Activated T-cell treated with anti-CD3 and anti-CD28 coated beads, Interleukin-2, amount 50 U/mL, for 4 hours (primary cell): Measurements from ENCODE around the gene UNC79. TPM values are rescaled to one million over a fixed set of nuclear protein-coding genes. Genes with fewer than 3 reads are reported as not detected.
"Not testable (repeated sequence)": the region's sequence is repeated elsewhere in the genome, so short reads cannot be mapped to it uniquely, and the experiment has no call there.

ENCODE experiments used
- ATAC-seq, 2 donors: fragments of 200-7000 bp; cut with Tn5 transposase; one replicate each; pipeline ENCODE4 v1.10.0; 2021
- DNase-seq: peaks from one replicate; pipeline ENCODE4 v3.0.0-alpha.2; 2020
- H3K27me3 Mint-ChIP-seq: one replicate; pipeline ENCODE4 v1.8.0; 2021; ENCODE audit warnings: low read depth, mixed read lengths
- H3K36me3 Mint-ChIP-seq: one replicate; pipeline ENCODE4 v1.8.0; 2022; ENCODE audit warnings: mixed read lengths; ENCODE audit not compliant: insufficient read depth
- H3K4me1 Mint-ChIP-seq: one replicate; pipeline ENCODE4 v1.8.0; 2021; ENCODE audit warnings: low read depth, mixed read lengths
- H3K4me3 Mint-ChIP-seq: one replicate; pipeline ENCODE4 v1.8.0; 2021; ENCODE audit warnings: mild to moderate bottlenecking, moderate library complexity, mixed read lengths
- H3K9me3 Mint-ChIP-seq: one replicate; pipeline ENCODE4 v1.8.0; 2021; ENCODE audit warnings: mixed read lengths
- total RNA-seq, 3 donors: library from RNA; stranded (reverse); gene quantifications; one replicate each; pipeline ENCODE4 v1.2.1, GENCODE V29; 2021

UNC79 gene
- total RNA-seq, 3 donors from 2014 or later: not detected

DNA sequence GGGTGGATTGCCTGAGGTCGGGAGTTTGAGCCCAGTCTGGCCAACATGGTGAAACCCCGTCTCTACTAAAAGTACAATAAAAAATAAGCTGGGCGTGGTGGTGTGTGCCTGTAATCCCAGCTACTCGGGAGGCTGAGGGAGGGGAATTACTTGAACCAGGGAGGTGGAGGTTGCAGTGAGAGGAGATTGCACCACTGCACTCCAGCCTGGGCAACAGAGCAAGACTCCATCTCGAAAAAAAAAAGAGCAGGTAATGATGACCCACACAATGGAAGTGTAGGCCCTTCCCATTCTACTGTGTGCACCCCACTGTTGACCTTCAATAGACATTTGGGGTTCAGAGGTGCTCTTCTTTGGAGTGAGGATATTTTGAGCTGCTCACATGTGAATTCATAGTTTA is 94.5 kb downstream of the UNC79 start:
- H3K36me3 Mint-ChIP-seq, H3K4me1 Mint-ChIP-seq: not testable (repeated sequence)

DNA sequence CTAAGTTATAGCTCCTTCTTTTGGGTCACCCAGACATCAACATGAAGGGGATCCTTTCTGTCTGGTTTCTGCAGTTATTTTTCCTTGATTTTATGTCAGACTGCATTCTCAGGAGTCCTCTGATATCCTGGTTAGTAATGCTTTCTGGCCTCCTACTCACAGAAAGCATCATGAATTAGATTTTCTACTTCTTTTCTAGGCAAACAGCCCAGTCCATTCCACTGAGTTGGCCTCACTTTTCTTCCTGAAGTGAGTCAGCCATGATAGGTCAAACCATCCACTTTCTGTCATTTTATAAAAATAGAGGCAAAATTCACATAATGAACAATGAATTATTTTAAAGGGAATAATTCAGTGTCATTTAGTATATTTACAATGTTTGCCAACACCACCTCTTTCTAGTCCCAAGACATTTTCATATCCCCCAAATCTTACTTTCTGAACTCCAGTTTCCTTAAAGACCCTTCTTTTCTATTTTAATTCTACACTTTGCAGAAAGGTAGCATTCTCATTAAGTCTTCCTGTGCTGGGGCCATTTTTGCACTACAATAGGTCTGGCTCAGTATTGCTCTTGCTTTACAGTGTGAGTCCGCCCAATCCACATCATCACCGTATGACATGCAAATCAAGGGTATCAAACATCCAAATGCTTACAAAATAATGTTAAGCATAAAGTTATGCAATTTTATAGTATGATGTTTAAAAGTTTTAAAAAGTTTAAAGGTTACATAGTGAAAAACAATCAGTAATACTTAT is 95.1 kb downstream of the UNC79 start:
- Mint-ChIP-seq H3K27me3 (peaks cover 18% of the 10 kb centered on the region), H3K4me1 (no peaks in the 10 kb centered on the region), H3K9me3 (peaks cover 19% of the 10 kb centered on the region), H3K36me3 (no peaks in the 10 kb centered on the region), H3K4me3 (no peak overlapping the region)
- no peak for DNase-seq
- ATAC-seq: no peak

More for the DNA sequence above, 94.5 kb downstream of the UNC79 start:
- H3K27me3 Mint-ChIP-seq: peaks cover 16% of the 10 kb centered on the region
- H3K9me3 Mint-ChIP-seq: peaks cover 25% of the 10 kb centered on the region
- not testable (repeated sequence) for DNase-seq, H3K4me3 Mint-ChIP-seq, ATAC-seq

DNA sequence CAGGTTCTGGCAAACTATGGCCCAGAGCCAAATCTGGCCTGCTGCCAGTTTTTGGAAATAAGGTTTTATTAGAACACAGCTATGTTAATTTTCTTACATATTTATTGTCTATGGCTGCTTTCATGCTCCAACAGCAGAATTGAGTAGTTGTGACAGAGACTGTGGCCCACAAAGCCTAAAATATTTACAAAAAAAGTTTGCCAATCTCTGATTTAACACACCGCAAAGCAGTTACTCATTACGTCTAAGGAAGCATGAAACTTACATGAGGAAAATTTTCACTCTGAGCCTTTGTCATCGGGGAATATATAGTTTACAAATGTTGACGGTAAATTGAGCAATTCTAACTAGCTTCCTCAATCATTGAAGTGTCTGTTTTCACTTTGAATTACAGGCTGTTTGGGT is 96.5 kb downstream of the UNC79 start:
- no peak overlapping the region for H3K4me3 Mint-ChIP-seq
- no peaks in the 10 kb centered on the region for H3K36me3 Mint-ChIP-seq
- ATAC-seq: no peak
- H3K27me3 Mint-ChIP-seq: peaks cover 18% of the 10 kb centered on the region
- no peaks in the 10 kb centered on the region for H3K4me1 Mint-ChIP-seq
- no peak for DNase-seq
- H3K9me3 Mint-ChIP-seq: peaks cover 5% of the 10 kb centered on the region

DNA sequence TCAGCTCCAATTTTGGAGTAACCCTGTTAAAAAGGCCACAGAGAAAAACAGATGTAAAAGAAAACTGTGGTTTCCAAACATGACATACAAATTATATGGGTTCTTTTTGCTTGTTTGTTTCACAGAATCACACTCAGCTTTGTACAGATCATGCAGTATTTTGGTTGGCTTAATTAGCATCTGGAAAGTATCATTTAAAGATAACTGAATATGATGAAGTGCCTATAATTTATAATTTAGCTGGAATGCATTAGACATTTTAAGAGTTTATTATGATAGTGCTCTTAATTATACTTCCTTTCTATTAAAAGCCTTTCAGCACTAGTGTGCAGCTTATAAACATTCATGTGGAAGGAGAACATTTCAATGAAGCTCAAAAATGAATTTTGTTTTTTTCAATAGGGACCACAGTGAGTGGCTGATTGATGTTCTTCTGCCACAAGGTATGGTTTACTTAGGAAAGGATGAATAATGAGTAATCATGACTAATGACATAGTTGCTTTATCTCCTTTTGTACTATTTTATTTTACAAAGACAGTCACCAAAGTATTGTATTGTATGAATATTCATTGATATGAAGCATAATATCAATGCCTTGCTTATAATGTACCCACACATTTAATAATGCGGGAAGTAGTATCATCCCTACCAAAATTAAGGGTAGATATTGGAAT is 98.3 kb downstream of the UNC79 start:
- H3K4me3 Mint-ChIP-seq: no peak overlapping the region
- H3K4me1 Mint-ChIP-seq: no peaks in the 10 kb centered on the region
- no peaks in the 10 kb centered on the region for H3K36me3 Mint-ChIP-seq
- no peak for DNase-seq
- H3K27me3 Mint-ChIP-seq: peaks cover 18% of the 10 kb centered on the region
- no peak for ATAC-seq
- H3K9me3 Mint-ChIP-seq: no peaks in the 10 kb centered on the region

DNA sequence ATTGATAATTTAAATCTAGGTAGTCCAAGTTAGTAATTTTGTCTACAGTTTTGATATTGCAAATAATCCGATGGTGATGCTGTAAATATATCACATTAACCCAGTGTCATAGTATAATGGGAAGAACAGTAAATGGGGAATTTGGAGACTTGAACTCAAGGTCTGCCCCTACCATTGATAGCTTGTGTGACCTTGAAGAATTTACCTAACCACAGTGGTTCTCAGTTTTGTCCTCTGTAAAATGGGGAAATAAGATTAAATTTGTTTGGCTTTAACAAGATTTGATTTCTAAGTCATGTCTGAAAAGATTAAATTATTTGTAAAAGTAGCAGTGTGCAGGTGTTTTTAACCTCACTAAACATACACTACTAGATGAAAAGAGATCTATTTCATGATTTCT is 100.9 kb downstream of the UNC79 start:
- no peaks in the 10 kb centered on the region for H3K36me3 Mint-ChIP-seq
- no peaks in the 10 kb centered on the region for H3K9me3 Mint-ChIP-seq
- DNase-seq (no peak), ATAC-seq (no peak)
- no peak overlapping the region for H3K4me3 Mint-ChIP-seq
- peaks cover 13% of the 10 kb centered on the region for H3K27me3 Mint-ChIP-seq
- no peaks in the 10 kb centered on the region for H3K4me1 Mint-ChIP-seq

- H3K36me3 Mint-ChIP-seq: no peaks in the 10 kb centered on the region
- ATAC-seq: no peak
Measured at GRCh38 chr14:93532541-93532940, 101.8 kb downstream of the UNC79 start.

GRCh38 chr14:93533437-93533836 is 102.7 kb downstream of the UNC79 start:
- Mint-ChIP-seq H3K36me3 (no peaks in the 10 kb centered on the region), H3K27me3 (peaks cover 15% of the 10 kb centered on the region), H3K9me3 (no peaks in the 10 kb centered on the region), H3K4me1 (no peaks in the 10 kb centered on the region), H3K4me3 (no peak overlapping the region)
- ATAC-seq: no peak
- no peak for DNase-seq

More at GRCh38 chr14:93532541-93532940, 101.8 kb downstream of the UNC79 start:
- no peak overlapping the region for H3K4me3 Mint-ChIP-seq
- H3K27me3 Mint-ChIP-seq: peaks cover 12% of the 10 kb centered on the region
- no peaks in the 10 kb centered on the region for H3K9me3 Mint-ChIP-seq
- DNase-seq: no peak
- H3K4me1 Mint-ChIP-seq: no peaks in the 10 kb centered on the region

- Mint-ChIP-seq H3K27me3 (peaks cover 16% of the 10 kb centered on the region), H3K9me3 (no peaks in the 10 kb centered on the region), H3K4me3 (no peak overlapping the region), H3K36me3 (no peaks in the 10 kb centered on the region), H3K4me1 (no peaks in the 10 kb centered on the region)
- ATAC-seq (no peak), DNase-seq (no peak)
Measured at GRCh38 chr14:93533842-93534241, 103.1 kb downstream of the UNC79 start.

- H3K36me3 Mint-ChIP-seq: no peaks in the 10 kb centered on the region
- ATAC-seq: no peak
- no peak for DNase-seq
- no peaks in the 10 kb centered on the region for H3K9me3 Mint-ChIP-seq
- H3K27me3 Mint-ChIP-seq: peaks cover 7% of the 10 kb centered on the region
- H3K4me1 Mint-ChIP-seq: no peaks in the 10 kb centered on the region
- no peak overlapping the region for H3K4me3 Mint-ChIP-seq
Measured at GRCh38 chr14:93535537-93535936, 104.8 kb downstream of the UNC79 start.

- no peak for DNase-seq
- H3K4me3 Mint-ChIP-seq: no peak overlapping the region
- H3K4me1 Mint-ChIP-seq: no peaks in the 10 kb centered on the region
- H3K27me3 Mint-ChIP-seq: peaks cover 7% of the 10 kb centered on the region
- no peaks in the 10 kb centered on the region for H3K9me3 Mint-ChIP-seq
- ATAC-seq: no peak
- no peaks in the 10 kb centered on the region for H3K36me3 Mint-ChIP-seq
Measured at GRCh38 chr14:93536945-93537344, 106.2 kb downstream of the UNC79 start.

GRCh38 chr14:93537951-93538350 is 107.2 kb downstream of the UNC79 start:
- Mint-ChIP-seq H3K4me3 (no peak overlapping the region), H3K36me3 (no peaks in the 10 kb centered on the region), H3K27me3 (peaks cover 7% of the 10 kb centered on the region), H3K9me3 (no peaks in the 10 kb centered on the region), H3K4me1 (no peaks in the 10 kb centered on the region)
- DNase-seq: no peak
- no peak for ATAC-seq

- H3K4me1 Mint-ChIP-seq: no peaks in the 10 kb centered on the region
- no peak overlapping the region for H3K4me3 Mint-ChIP-seq
- ATAC-seq (no peak), DNase-seq (no peak)
- H3K36me3 Mint-ChIP-seq: no peaks in the 10 kb centered on the region
- no peaks in the 10 kb centered on the region for H3K9me3 Mint-ChIP-seq
- peaks cover 7% of the 10 kb centered on the region for H3K27me3 Mint-ChIP-seq
Measured at GRCh38 chr14:93538413-93538812, 107.7 kb downstream of the UNC79 start.

DNA sequence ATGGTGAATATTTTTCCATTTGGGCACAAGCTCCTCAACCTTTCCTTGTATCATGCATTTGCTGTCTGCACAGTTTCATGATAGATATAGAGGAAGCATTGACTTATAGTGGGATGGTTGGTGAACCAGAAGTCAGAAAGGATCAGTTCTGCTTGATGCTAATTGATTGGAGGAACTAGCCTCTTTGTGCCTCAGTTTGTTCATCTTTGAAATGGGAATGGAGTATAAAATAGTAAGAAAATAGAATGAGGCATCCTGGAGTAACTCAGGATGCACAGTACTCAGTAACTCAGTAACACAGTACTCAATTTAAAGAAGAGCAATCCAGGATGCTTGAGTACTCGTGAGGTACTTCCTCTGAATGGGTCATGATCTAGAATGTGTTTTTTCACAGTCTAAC is 109.5 kb downstream of the UNC79 start:
- H3K9me3 Mint-ChIP-seq: no peaks in the 10 kb centered on the region
- H3K36me3 Mint-ChIP-seq: no peaks in the 10 kb centered on the region
- H3K4me1 Mint-ChIP-seq: no peaks in the 10 kb centered on the region
- DNase-seq: no peak
- peaks cover 13% of the 10 kb centered on the region for H3K27me3 Mint-ChIP-seq
- no peak for ATAC-seq
- H3K4me3 Mint-ChIP-seq: no peak overlapping the region

DNA sequence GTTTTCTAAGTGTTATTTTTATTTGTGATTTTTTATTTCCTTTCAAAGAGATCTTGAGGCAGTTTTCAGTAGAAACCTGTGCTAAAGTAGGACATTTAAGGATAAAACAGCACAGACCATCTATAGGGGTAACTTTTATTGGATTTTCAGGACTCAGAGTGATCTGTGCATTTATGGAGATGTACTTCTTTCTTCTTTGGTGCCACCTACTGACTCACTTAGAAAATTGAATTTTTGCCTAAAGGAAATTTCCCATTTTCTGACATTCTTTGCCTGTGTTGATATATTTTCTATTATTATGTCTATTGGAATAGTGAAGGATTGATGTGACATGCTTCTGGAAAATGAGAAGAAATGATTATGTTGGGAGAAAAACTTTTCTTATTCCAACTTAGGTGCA is 113.0 kb downstream of the UNC79 start:
- H3K4me3 Mint-ChIP-seq: no peak overlapping the region
- no peaks in the 10 kb centered on the region for H3K36me3 Mint-ChIP-seq
- DNase-seq (no peak), ATAC-seq (no peak)
- peaks cover 12% of the 10 kb centered on the region for H3K27me3 Mint-ChIP-seq
- no peaks in the 10 kb centered on the region for H3K4me1 Mint-ChIP-seq
- no peaks in the 10 kb centered on the region for H3K9me3 Mint-ChIP-seq

GRCh38 chr14:93544212-93544611 is 113.5 kb downstream of the UNC79 start:
- H3K4me3 Mint-ChIP-seq: no peak overlapping the region
- no peaks in the 10 kb centered on the region for H3K9me3 Mint-ChIP-seq
- DNase-seq (no peak), ATAC-seq (no peak)
- H3K4me1 Mint-ChIP-seq: no peaks in the 10 kb centered on the region
- H3K36me3 Mint-ChIP-seq: no peaks in the 10 kb centered on the region
- peaks cover 12% of the 10 kb centered on the region for H3K27me3 Mint-ChIP-seq
